ENCODE results near the gene LRFN2.

LRFN2 gene

GRCh38 chr6:40394381-40394780 lies 192.8 kb downstream of the LRFN2 start:
- DNase-seq, result no peak

GRCh38 chr6:40393641-40394040 lies 193.5 kb downstream of the LRFN2 start:
- DNase-seq, result no peak

GRCh38 chr6:40392589-40392988 lies 194.6 kb downstream of the LRFN2 start:
- no peak for DNase-seq

GRCh38 chr6:40391851-40392517 lies 195.2 kb downstream of the LRFN2 start:
- no peak for DNase-seq

GRCh38 chr6:40391086-40391485 lies 196.1 kb downstream of the LRFN2 start:
- no peak for DNase-seq

DNA sequence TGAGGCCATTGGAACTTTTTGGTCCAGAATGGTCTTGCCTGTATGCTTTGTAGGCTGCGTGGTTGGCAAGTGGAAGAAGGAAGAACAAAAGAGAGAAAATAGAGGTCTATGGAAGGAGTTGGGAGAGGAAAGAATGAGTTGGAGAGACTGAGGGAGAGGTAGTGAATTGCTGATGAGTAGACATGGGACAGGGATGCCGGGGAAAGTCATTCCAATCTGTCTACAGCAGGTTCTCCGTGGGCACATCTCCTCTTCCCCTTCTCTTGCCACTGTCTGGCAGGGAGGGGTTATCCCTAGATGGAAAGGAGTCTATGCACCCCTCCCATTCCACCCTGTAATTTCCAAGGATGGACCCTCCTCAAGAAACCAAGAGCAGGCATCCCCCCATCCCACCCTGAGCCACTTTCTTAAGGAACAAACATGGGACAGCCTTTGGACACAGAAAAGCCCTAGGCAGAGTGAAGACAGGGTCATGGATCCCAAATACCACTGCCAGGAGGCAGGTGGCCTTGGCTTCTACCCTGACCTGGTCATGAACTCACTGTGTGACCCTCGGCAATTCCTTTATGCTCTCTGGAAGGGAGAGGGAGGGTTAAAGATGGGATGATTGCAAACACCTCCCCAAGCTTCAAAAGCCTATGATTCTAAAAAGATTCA lies 196.9 kb downstream of the LRFN2 start:
- no peak for DNase-seq

DNA sequence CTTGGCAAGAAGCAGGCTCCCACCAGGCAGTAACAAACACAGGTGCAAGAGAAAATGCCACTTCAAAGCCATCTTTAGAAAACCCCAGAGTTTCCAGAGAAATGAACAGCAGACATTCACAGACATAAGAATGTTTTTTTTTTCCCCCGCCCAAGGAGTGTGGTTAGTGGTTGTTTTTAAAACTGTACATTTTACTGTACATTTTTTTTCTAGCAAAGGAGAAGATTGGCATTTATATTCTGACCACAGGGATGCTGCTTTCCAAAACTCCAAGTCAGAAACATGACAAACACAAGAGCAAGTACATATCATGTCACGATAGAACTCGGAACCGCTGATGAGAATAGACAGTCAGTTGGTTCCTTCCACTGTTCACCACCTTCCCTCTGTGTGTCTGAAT lies 197.9 kb downstream of the LRFN2 start:
- no peak for DNase-seq

- no peak for DNase-seq
Observed at GRCh38 chr6:40387871-40388264, 199.3 kb downstream of the LRFN2 start.

- DNase-seq, result no peak
Observed at GRCh38 chr6:40387127-40387870, 199.9 kb downstream of the LRFN2 start.

GRCh38 chr6:40386200-40386599 lies 201.0 kb downstream of the LRFN2 start:
- no peak for DNase-seq

DNA sequence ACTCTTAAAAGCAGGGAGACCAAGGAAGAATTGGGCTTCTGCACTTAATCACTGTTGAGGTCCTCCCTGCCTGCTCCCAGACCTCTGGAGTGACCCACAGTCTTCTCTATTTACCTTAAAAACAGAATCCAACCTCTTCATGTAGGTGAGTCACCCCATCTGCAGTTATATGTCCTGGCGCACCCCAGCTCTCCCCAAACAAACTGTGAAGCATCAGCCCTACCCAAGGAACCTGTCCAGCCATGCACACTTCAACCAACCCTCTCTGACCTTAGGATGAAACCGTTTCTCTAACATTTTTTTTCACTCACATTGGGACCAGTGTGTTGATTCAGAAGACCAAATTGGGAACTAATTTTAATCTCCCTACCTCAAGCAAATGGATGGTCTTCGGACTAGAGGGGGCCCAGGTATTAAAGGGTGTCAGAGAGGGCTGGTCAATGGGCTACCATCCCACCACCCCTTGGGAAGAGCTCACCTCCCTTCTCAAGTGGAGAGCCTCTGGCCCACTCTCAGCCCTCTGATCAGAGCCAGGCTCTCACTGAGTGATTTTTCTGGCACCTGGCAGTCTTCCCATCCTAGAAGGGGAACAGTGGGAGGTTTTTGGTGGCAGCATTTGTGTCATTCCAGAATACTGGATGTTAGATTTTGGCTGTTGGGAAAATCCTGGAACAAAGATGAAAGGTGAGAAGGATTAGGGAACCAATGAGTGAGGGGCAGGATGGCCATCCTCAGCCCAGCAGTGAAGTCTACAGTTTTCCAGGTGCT lies 203.6 kb downstream of the LRFN2 start:
- DNase-seq, result no peak

DNA sequence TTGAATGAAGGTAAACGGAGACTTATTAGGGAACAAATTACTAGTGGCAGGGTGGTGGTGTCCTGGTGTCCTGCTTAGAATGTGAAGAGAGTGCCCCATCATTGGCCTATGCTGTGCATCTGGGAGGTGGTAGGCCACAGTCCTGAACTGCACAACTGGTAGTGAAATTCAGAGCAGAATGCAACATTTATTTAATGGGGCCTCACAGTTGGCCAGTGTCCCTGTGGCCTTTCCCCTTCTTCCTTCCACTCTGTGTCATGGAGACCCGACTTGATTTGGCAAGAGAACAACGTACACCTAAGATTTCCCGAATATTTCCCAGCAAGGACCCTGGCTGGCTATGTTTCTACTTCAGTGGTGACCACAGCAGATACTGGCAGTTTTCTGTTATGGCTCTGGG lies 206.9 kb downstream of the LRFN2 start:
- no peak for DNase-seq

- no peak for DNase-seq
Observed at GRCh38 chr6:40379811-40380210, 207.4 kb downstream of the LRFN2 start.

GRCh38 chr6:40378725-40379074 lies 208.5 kb downstream of the LRFN2 start:
- DNase-seq, result no peak

DNA sequence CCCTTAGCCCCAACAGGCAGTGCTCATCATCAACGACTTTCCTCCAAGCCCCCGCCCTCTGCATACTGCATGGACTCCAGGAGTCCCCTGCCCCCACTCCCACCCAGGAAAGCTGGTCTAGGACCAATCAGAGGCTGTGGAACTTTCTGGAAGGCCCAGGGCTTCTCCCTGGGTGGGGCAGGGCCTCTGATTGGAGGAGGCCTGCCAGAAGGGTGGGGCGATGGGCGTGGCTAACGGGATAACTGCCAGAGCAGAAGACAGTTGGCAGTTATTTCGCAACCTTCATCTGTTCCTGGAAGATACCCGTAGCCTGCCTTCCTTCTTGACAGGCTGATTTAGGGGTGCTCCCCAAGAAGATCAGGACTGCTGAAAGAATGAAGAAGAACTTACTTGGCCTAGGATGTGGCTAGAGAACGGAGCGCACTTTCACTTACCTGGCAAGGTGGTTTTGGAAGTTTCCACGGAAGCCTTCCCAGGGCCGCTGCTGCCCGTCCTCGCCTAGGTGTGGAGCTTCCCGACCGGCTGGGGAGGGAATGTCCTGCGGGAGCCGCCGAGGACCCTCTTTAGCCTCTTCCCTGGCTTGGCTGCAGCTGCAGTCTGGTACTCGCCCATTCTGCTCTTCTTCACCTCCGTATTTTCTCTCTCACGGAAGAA lies 209.0 kb downstream of the LRFN2 start:
- peak; percentile 24 for DNase-seq

DNA sequence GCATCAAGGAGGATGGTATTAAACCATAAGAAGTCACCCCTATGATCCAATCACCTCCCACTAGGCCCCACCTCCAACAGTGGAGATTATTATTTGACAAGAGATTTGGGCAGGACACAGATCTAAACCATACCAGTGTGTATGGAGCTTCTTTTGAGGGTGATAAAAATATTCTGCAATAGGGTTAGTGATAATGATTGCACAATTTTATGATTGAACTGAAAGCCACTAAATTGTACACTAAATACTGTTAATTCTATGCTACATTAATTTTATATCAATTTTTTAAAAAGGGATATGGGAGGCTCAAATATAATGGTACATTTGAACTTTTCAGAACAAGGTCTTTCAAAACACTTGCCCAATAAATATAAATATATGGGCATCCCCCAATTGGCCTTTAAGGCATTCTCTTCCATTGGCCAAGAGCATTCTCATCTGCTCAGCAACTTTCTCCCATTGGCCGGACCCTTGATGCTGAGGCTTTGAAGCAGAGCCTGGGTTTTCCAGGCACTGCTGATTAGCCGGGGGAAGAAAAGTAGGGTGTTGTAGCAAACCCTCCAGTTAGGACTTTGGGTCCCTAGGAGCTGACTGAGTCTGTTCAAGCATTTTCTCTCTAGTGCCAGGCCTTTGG lies 209.9 kb downstream of the LRFN2 start:
- no peak for DNase-seq

GRCh38 chr6:40376113-40376650 lies 211.0 kb downstream of the LRFN2 start:
- no peak for DNase-seq

DNA sequence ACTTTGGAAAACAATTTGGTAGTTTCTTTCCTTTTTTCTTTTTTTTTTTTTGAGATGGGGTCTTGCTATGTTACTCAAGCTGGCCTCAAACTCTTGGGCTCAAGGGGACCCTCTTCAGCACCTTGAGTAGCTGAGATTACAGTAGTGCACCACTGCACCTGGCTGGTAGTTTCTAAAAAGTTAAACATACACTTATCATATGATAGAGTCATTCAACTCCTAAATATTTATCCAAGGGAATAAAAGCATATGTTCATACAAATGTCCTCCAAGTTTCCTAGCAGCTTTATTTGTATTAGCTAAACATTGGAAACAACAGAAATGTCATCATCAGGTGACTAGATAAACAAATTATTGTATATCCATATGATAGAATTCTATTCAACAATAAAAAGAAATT lies 213.9 kb downstream of the LRFN2 start:
- no peak for DNase-seq

GRCh38 chr6:40371621-40372020 lies 215.5 kb downstream of the LRFN2 start:
- no peak for DNase-seq

- DNase-seq, result no peak
Observed at GRCh38 chr6:40371095-40371494, 216.1 kb downstream of the LRFN2 start.

- no peak for DNase-seq
Observed at GRCh38 chr6:40369891-40370290, 217.3 kb downstream of the LRFN2 start.

DNA sequence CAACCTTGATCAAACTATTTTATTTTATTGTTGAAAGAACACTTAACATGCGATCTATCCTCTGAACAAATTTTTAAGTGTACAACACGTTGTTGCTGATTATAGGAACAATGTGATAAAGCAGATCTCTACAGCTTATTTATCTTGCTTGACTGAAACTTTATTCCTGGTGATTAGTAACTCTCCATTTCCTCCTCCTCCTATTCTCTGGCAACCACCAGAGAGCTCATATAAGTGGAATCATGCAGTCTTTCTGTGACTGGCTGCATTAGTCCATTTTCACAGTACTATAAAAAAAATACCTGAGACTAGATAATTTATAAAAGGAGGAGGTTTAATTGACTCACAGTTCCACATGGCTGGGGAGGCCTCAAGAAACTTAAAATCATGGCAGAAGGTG lies 218.1 kb downstream of the LRFN2 start:
- no peak for DNase-seq

Data from HCEC 1CT (cell line).